Testis (tissue), 2 donors: ENCODE data around the gene IL18BP.

Experiments used
- POLR2A ChIP-seq: fragments of 450-650 bp; IDR thresholded peaks from one replicate; pipeline ENCODE4 v1.6.1; 2017; ENCODE audit warnings: antibody characterized with exemption, mild to moderate bottlenecking, moderate library complexity
- TF ChIP-seq, protein P1 (sequence below), 3 experiments: fragments of 450-650 bp in 2 of 3; fragments of 200-600 bp in 1 of 3; sonication (generic) in 1 of 3; IDR thresholded peaks; one replicate each; pipeline ENCODE4 v1.5.1; 2016 to 2019; ENCODE audit warnings: antibody characterized with exemption in 3 of 3, mild to moderate bottlenecking in 2 of 3, moderate library complexity in 1 of 3

- TF ChIP-seq, protein P1, sequence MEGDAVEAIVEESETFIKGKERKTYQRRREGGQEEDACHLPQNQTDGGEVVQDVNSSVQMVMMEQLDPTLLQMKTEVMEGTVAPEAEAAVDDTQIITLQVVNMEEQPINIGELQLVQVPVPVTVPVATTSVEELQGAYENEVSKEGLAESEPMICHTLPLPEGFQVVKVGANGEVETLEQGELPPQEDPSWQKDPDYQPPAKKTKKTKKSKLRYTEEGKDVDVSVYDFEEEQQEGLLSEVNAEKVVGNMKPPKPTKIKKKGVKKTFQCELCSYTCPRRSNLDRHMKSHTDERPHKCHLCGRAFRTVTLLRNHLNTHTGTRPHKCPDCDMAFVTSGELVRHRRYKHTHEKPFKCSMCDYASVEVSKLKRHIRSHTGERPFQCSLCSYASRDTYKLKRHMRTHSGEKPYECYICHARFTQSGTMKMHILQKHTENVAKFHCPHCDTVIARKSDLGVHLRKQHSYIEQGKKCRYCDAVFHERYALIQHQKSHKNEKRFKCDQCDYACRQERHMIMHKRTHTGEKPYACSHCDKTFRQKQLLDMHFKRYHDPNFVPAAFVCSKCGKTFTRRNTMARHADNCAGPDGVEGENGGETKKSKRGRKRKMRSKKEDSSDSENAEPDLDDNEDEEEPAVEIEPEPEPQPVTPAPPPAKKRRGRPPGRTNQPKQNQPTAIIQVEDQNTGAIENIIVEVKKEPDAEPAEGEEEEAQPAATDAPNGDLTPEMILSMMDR (IDR thresholded peaks at IDR 0.05) = no peak
- no peak for TF ChIP-seq POLR2A
These were observed 10.0 kb downstream of the IL18BP start for GRCh38 chr11:72008728-72009127.
